ENCODE data around the gene SHKBP1. TPM values are rescaled to one million over a fixed set of nuclear protein-coding genes. Genes with fewer than 3 reads are reported as not detected.

The SHKBP1 gene
- total RNA-seq, 1 donor from 2014 or later: 65.3 TPM

- Mint-ChIP-seq H3K27ac (no peak overlapping the region), H3K4me1 (peaks cover 12% of the 10 kb centered on the region), H3K4me3 (no peak overlapping the region), H3K36me3 (peaks cover 30% of the 10 kb centered on the region), H3K9me3 (no peaks in the 10 kb centered on the region), H3K27me3 (ENCODE audit: low read depth) (no peaks in the 10 kb centered on the region)
- no peak for TF ChIP-seq CTCF (IDR thresholded peaks at IDR 0.05; ENCODE audit: unreplicated experiment)
- DNase-seq (ENCODE audit: low spot score in 2 of 2, unreplicated experiment in 2 of 2): no peak
These were observed 41.3 kb downstream of the SHKBP1 start for GRCh38 chr19:40617961-40618360.

GRCh38 chr19:40619333-40620160 lies 42.9 kb downstream of the SHKBP1 start:
- no peak for DNase-seq (ENCODE audit: low spot score in 2 of 2, unreplicated experiment in 2 of 2)
- Mint-ChIP-seq H3K27me3 (ENCODE audit: low read depth) (no peaks in the 10 kb centered on the region), H3K4me1 (peaks cover 22% of the 10 kb centered on the region), H3K27ac (no peak overlapping the region), H3K4me3 (no peak overlapping the region), H3K9me3 (no peaks in the 10 kb centered on the region), H3K36me3 (peaks cover 30% of the 10 kb centered on the region)
- no peak for TF ChIP-seq CTCF (IDR thresholded peaks at IDR 0.05; ENCODE audit: unreplicated experiment)

GRCh38 chr19:40620161-40620485 lies 43.5 kb downstream of the SHKBP1 start:
- Mint-ChIP-seq H3K4me1 (peaks cover 20% of the 10 kb centered on the region), H3K27ac (no peak overlapping the region), H3K9me3 (no peaks in the 10 kb centered on the region), H3K27me3 (ENCODE audit: low read depth) (no peaks in the 10 kb centered on the region), H3K36me3 (peaks cover 33% of the 10 kb centered on the region), H3K4me3 (no peak overlapping the region)
- no peak for DNase-seq (ENCODE audit: low spot score in 2 of 2, unreplicated experiment in 2 of 2)
- TF ChIP-seq CTCF (IDR thresholded peaks at IDR 0.05; ENCODE audit: unreplicated experiment): no peak

GRCh38 chr19:40621283-40621682 lies 44.6 kb downstream of the SHKBP1 start:
- peaks cover 19% of the 10 kb centered on the region for H3K4me1 Mint-ChIP-seq
- no peak for TF ChIP-seq CTCF (IDR thresholded peaks at IDR 0.05; ENCODE audit: unreplicated experiment)
- DNase-seq (ENCODE audit: low spot score in 2 of 2, unreplicated experiment in 2 of 2): no peak
- no peak overlapping the region for H3K4me3 Mint-ChIP-seq
- H3K9me3 Mint-ChIP-seq: no peaks in the 10 kb centered on the region
- peaks cover 37% of the 10 kb centered on the region for H3K36me3 Mint-ChIP-seq
- no peak overlapping the region for H3K27ac Mint-ChIP-seq
- no peaks in the 10 kb centered on the region for H3K27me3 Mint-ChIP-seq (ENCODE audit: low read depth)

- Mint-ChIP-seq H3K9me3 (no peaks in the 10 kb centered on the region), H3K4me3 (no peak overlapping the region), H3K27ac (peak overlapping the region; percentile 86), H3K36me3 (peaks cover 42% of the 10 kb centered on the region), H3K27me3 (ENCODE audit: low read depth) (no peaks in the 10 kb centered on the region), H3K4me1 (peaks cover 19% of the 10 kb centered on the region)
- DNase-seq (ENCODE audit: low spot score in 2 of 2, unreplicated experiment in 2 of 2): no peak
- TF ChIP-seq CTCF (IDR thresholded peaks at IDR 0.05; ENCODE audit: unreplicated experiment): no peak
These were observed 45.5 kb downstream of the SHKBP1 start for GRCh38 chr19:40621966-40622772.
